GM19467 (cell line): ENCODE measurements around the gene KIF26A.
"Not testable (repeated sequence)": the region's sequence is repeated elsewhere in the genome, so short reads cannot be mapped to it uniquely, and the experiment has no call there.

Experiments
- ATAC-seq: cut with Tn5 transposase; IDR thresholded peaks from one replicate; pipeline ENCODE4 v1.9.1; 2021; ENCODE audit warnings: mild to moderate bottlenecking, moderate library complexity; ENCODE audit not compliant: unreplicated experiment

Gene KIF26A

GRCh38 chr14:104206281-104206904 lies 68.0 kb downstream of the KIF26A start:
- no peak for ATAC-seq

- ATAC-seq: no peak
Measured at GRCh38 chr14:104207142-104208014, 69.0 kb downstream of the KIF26A start.

GRCh38 chr14:104208015-104208295 lies 69.6 kb downstream of the KIF26A start:
- ATAC-seq: not testable (repeated sequence)

GRCh38 chr14:104208331-104208730 lies 69.9 kb downstream of the KIF26A start:
- not testable (repeated sequence) for ATAC-seq

GRCh38 chr14:104209071-104209470 lies 70.7 kb downstream of the KIF26A start:
- not testable (repeated sequence) for ATAC-seq

- ATAC-seq: no peak
Measured at GRCh38 chr14:104209985-104210816, 71.8 kb downstream of the KIF26A start.

- no peak for ATAC-seq
Measured at GRCh38 chr14:104210817-104211195, 72.4 kb downstream of the KIF26A start.

GRCh38 chr14:104211215-104211614 lies 72.8 kb downstream of the KIF26A start:
- ATAC-seq: no peak

GRCh38 chr14:104211741-104212140 lies 73.4 kb downstream of the KIF26A start:
- ATAC-seq: no peak

GRCh38 chr14:104212206-104213095 lies 74.1 kb downstream of the KIF26A start:
- no peak for ATAC-seq

GRCh38 chr14:104213301-104214034 lies 75.1 kb downstream of the KIF26A start:
- no peak for ATAC-seq

- no peak for ATAC-seq
Measured at GRCh38 chr14:104214431-104215218, 76.2 kb downstream of the KIF26A start.

GRCh38 chr14:104215706-104216334 lies 77.4 kb downstream of the KIF26A start:
- ATAC-seq: no peak

- no peak for ATAC-seq
Measured at GRCh38 chr14:104216457-104216856, 78.1 kb downstream of the KIF26A start.

- no peak for ATAC-seq
Measured at GRCh38 chr14:104217486-104218360, 79.3 kb downstream of the KIF26A start.

- no peak for ATAC-seq
Measured at GRCh38 chr14:104218361-104219180, 80.2 kb downstream of the KIF26A start.

- ATAC-seq: no peak
Measured at GRCh38 chr14:104219731-104220214, 81.4 kb downstream of the KIF26A start.
